Aortic smooth muscle cell (primary cell): ENCODE measurements around the gene PRDM13. TPM values are rescaled to one million over a fixed set of nuclear protein-coding genes. Genes with fewer than 3 reads are reported as not detected.

Source experiments
- total RNA-seq: library from RNA; depleted of rRNA; stranded (reverse); fragments of >200 nt; gene quantifications from 2 replicates; pipeline ENCODE4 v1.2.3, GENCODE V29; 2014

The PRDM13 gene
- not detected in 2 replicates for total RNA-seq

DNA sequence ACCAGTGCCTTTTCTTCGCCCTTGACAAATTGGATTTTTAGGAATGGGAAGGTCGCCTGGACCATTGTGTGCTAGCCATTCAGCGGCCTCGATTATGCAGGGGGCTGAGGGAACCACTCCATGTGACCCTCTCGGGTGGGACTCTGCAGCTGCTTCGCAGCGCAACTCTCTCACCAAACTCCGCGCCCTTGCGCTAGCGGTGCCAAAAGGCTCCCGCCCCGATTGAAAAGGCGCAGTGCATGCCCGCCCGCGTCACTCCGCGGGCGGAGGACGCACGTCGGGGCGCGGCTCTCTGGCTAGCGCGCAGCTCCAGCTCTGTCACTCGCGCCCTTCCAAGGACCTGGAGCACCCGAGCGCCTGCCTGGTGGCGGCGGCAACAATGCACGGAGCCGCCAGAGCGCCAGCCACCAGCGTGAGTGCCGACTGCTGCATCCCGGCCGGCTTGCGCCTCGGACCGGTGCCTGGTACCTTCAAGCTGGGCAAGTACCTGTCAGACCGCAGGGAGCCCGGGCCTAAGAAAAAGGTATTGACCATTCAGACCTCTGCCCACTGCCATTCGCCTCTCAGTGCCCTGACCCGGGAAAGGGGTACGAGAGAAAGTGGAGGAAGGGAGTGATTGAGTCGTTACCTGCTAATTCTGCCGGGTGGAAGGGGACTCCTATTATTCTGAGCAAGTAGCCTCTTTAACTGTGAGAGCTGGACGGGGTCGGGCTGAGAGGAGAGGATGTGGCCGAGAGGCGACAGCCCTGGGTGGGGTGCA is at the start of gene PRDM13:
Gene PRDM13 (plus strand): TSS at position 178 of the 760 bp plus-strand sequence. CDS start 202 bp downstream, at position 380.

DNA sequence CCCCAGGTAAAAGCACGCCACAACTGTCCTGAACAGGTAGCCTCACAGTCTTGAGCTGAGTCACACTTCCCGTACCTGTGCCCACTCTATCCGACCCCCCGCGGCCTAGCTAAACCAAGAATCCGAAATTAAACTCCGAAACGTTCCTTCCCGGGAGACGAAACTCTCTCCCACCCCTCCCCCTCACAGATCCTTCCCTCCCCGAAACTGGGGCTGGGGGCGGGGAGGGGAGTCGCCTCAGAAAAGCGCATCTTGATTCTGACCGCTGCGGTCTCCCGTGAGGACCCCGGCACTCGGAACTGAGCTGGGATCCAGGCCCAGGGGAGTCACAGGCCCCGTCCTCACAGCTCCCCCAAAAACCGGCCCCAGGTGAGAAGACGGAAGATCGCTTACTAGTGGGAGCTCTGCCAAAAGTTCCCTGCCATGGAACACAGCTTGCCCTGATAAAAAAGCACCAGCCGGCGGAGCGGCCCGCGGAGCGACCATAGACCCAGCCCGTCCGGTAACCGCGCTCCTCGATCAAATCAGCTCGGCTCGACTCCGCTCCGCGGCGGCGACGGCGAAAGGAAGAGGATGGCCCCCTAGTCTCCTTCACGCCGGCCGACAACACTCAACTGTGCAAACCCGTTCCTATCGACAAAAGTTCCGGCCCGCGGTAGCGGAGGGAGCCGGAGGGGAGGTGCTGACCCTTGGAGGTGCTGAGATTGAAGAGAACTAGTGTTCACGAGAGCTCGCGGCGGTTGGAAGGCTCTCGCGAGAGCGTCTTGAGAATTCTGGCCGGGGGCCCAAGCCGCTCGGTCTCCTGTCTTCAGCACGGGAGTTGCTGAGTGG is 38.3 kb upstream of the PRDM13 start, which contains the start of gene CCNC:
Gene CCNC (minus strand): TSS at position 558 of the 831 bp plus-strand sequence. CDS start 133 bp downstream, at position 425.

Other genes starting within 250 kb of the PRDM13 start
- gene COQ3, start 212.6 kb upstream of the PRDM13 start, total RNA-seq, result 4.9 and 5.2 TPM in 2 replicates
- 51.4 and 63.4 TPM in 2 replicates for gene PNISR, start 181.5 kb upstream of the PRDM13 start, total RNA-seq
- gene USP45, start 91.4 kb upstream of the PRDM13 start, total RNA-seq, result 10.4 and 13.2 TPM in 2 replicates
- 51.7 and 51.8 TPM in 2 replicates for gene CCNC, start 38.2 kb upstream of the PRDM13 start, total RNA-seq